Osteocyte (in vitro differentiated cells): Measurements from ENCODE around the gene IYD. TPM values are rescaled to one million over a fixed set of nuclear protein-coding genes. Genes with fewer than 3 reads are reported as not detected.

Source experiments
- DNase-seq: peaks from one replicate; pipeline ENCODE4 v3.0.0; 2021; ENCODE audit warnings: mixed read lengths; ENCODE audit not compliant: unreplicated experiment; ENCODE audit errors: extremely low spot score
- H3K27ac Mint-ChIP-seq: one replicate; pipeline ENCODE4 v1.8.0; 2021; ENCODE audit warnings: mild to moderate bottlenecking, mixed read lengths; ENCODE audit not compliant: unreplicated experiment
- H3K27me3 Mint-ChIP-seq: one replicate; pipeline ENCODE4 v1.8.0; 2021; ENCODE audit warnings: mixed read lengths; ENCODE audit not compliant: unreplicated experiment
- H3K36me3 Mint-ChIP-seq: one replicate; pipeline ENCODE4 v1.8.0; 2021; ENCODE audit warnings: mixed read lengths; ENCODE audit not compliant: unreplicated experiment
- H3K4me1 Mint-ChIP-seq: one replicate; pipeline ENCODE4 v1.8.0; 2021; ENCODE audit warnings: mixed read lengths; ENCODE audit not compliant: unreplicated experiment
- H3K4me3 Mint-ChIP-seq: one replicate; pipeline ENCODE4 v1.8.0; 2021; ENCODE audit warnings: mild to moderate bottlenecking, moderate library complexity, mixed read lengths; ENCODE audit not compliant: unreplicated experiment
- H3K9me3 Mint-ChIP-seq: one replicate; pipeline ENCODE4 v1.8.0; 2021; ENCODE audit warnings: mixed read lengths; ENCODE audit not compliant: unreplicated experiment
- CTCF ChIP-seq: fragments of 200-600 bp; sonication (generic); IDR thresholded peaks from 2 replicates; pipeline ENCODE4 v1.5.0; 2021; ENCODE audit warnings: antibody characterized with exemption, mild to moderate bottlenecking, moderate library complexity
- total RNA-seq: library from RNA; stranded (reverse); gene quantifications from 2 replicates; pipeline ENCODE4 v1.2.1, GENCODE V29; 2021

The IYD gene
- total RNA-seq, 1 donor from 2014 or later, result not detected

GRCh38 chr6:150394899-150395295 lies 26.1 kb downstream of the IYD start:
- H3K36me3 Mint-ChIP-seq, result no peaks in the 10 kb centered on the region
- no peak for TF ChIP-seq CTCF
- no peak for DNase-seq
- no peaks in the 10 kb centered on the region for H3K9me3 Mint-ChIP-seq
- peaks cover 42% of the 10 kb centered on the region for H3K27me3 Mint-ChIP-seq
- no peak overlapping the region for H3K4me3 Mint-ChIP-seq
- H3K27ac Mint-ChIP-seq, result no peak overlapping the region
- H3K4me1 Mint-ChIP-seq, result no peaks in the 10 kb centered on the region

GRCh38 chr6:150395388-150396009 lies 26.7 kb downstream of the IYD start:
- Mint-ChIP-seq H3K4me1 (no peaks in the 10 kb centered on the region), H3K4me3 (no peak overlapping the region), H3K27me3 (peaks cover 42% of the 10 kb centered on the region), H3K36me3 (no peaks in the 10 kb centered on the region), H3K27ac (no peak overlapping the region), H3K9me3 (no peaks in the 10 kb centered on the region)
- peak; percentile 80 for TF ChIP-seq CTCF
- no peak for DNase-seq

GRCh38 chr6:150403458-150404246 lies 34.8 kb downstream of the IYD start:
- Mint-ChIP-seq H3K27me3 (peaks cover 12% of the 10 kb centered on the region), H3K4me3 (no peak overlapping the region), H3K9me3 (no peaks in the 10 kb centered on the region), H3K36me3 (no peaks in the 10 kb centered on the region), H3K4me1 (peaks cover 10% of the 10 kb centered on the region), H3K27ac (peak overlapping the region; percentile 58)
- DNase-seq, result no peak
- TF ChIP-seq CTCF, result no peak

GRCh38 chr6:150406948-150407347 lies 38.1 kb downstream of the IYD start:
- no peak for DNase-seq
- no peak for TF ChIP-seq CTCF
- Mint-ChIP-seq H3K27me3 (peaks cover 7% of the 10 kb centered on the region), H3K4me1 (peaks cover 39% of the 10 kb centered on the region), H3K27ac (no peak overlapping the region), H3K4me3 (no peak overlapping the region), H3K9me3 (no peaks in the 10 kb centered on the region), H3K36me3 (no peaks in the 10 kb centered on the region)

GRCh38 chr6:150408842-150409241 lies 40.0 kb downstream of the IYD start:
- TF ChIP-seq CTCF, result no peak
- Mint-ChIP-seq H3K27ac (no peak overlapping the region), H3K4me1 (peaks cover 39% of the 10 kb centered on the region), H3K27me3 (peaks cover 7% of the 10 kb centered on the region), H3K4me3 (no peak overlapping the region), H3K36me3 (no peaks in the 10 kb centered on the region), H3K9me3 (no peaks in the 10 kb centered on the region)
- no peak for DNase-seq
